ENCODE measurements around the gene GTPBP10. TPM values are rescaled to one million over a fixed set of nuclear protein-coding genes. Genes with fewer than 3 reads are reported as not detected.

GTPBP10 gene
- total RNA-seq, 1 donor from 2014 or later, result 9.4 TPM

- Histone ChIP-seq H3K9me3 (ENCODE audit: control insufficient read depth in 3 of 3, low read length in 3 of 3) (no peaks in the 10 kb centered on the region), H3K27me3 (ENCODE audit: control insufficient read depth in 3 of 3, insufficient read depth in 3 of 3, low read length in 3 of 3) (no peaks in the 10 kb centered on the region), H3K4me1 (ENCODE audit: control insufficient read depth in 3 of 3, insufficient read depth in 3 of 3, low read length in 3 of 3) (peaks cover 3 to 17% (median 12%) of the 10 kb centered on the region in 3 donors), H3K36me3 (ENCODE audit: control insufficient read depth in 3 of 3, insufficient read depth in 3 of 3, low read length in 3 of 3) (peaks cover 0 to 7% (median 6%) of the 10 kb centered on the region in 3 donors), H3K9ac (ENCODE audit: low read depth in 1 of 3, low read length in 3 of 3) (no peak overlapping the region), H3K4me3 (ENCODE audit: low read length in 3 of 3) (no peak overlapping the region), H3K27ac (ENCODE audit: low read depth, low read length) (no peak overlapping the region)
Observed at GRCh38 chr7:90401989-90402388, 55.5 kb downstream of the GTPBP10 start.

GRCh38 chr7:90402785-90403173, 56.3 kb downstream of the GTPBP10 start:
- Histone ChIP-seq H3K27me3 (ENCODE audit: control insufficient read depth in 3 of 3, insufficient read depth in 3 of 3, low read length in 3 of 3) (no peaks in the 10 kb centered on the region), H3K4me1 (ENCODE audit: control insufficient read depth in 3 of 3, insufficient read depth in 3 of 3, low read length in 3 of 3) (peaks cover 6 to 20% (median 17%) of the 10 kb centered on the region in 3 donors), H3K36me3 (ENCODE audit: control insufficient read depth in 3 of 3, insufficient read depth in 3 of 3, low read length in 3 of 3) (peaks cover 0 to 7% (median 6%) of the 10 kb centered on the region in 3 donors), H3K4me3 (ENCODE audit: low read length in 3 of 3) (peak overlapping the region; percentile 80 to 100 (median 94)), H3K9me3 (ENCODE audit: control insufficient read depth in 3 of 3, low read length in 3 of 3) (no peaks in the 10 kb centered on the region), H3K9ac (ENCODE audit: low read depth in 1 of 3, low read length in 3 of 3) (peak overlapping the region; percentile 87 to 98 (median 98)), H3K27ac (ENCODE audit: low read depth, low read length) (peak overlapping the region; percentile 99)

GRCh38 chr7:90403174-90404113, 56.9 kb downstream of the GTPBP10 start, which contains the start of gene CLDN12:
Gene CLDN12 (plus strand): TSS chr7:90403461. CDS start chr7:90412677, 9,216 bp downstream.
- no peaks in the 10 kb centered on the region for H3K9me3 ChIP-seq (ENCODE audit: control insufficient read depth in 3 of 3, low read length in 3 of 3)
- H3K4me3 ChIP-seq (ENCODE audit: low read length in 3 of 3), result peak within 1 kb of the TSS; percentile 80 to 100 (median 94)
- no peaks in the 10 kb centered on the region for H3K27me3 ChIP-seq (ENCODE audit: control insufficient read depth in 3 of 3, insufficient read depth in 3 of 3, low read length in 3 of 3)
- peaks cover 6 to 20% (median 17%) of the 10 kb centered on the region in 3 donors for H3K4me1 ChIP-seq (ENCODE audit: control insufficient read depth in 3 of 3, insufficient read depth in 3 of 3, low read length in 3 of 3)
- H3K27ac ChIP-seq (ENCODE audit: low read depth, low read length), result peak within 1 kb of the TSS; percentile 99
- H3K9ac ChIP-seq (ENCODE audit: low read depth in 1 of 3, low read length in 3 of 3), result peak within 1 kb of the TSS; percentile 87 to 98 (median 98)
- H3K36me3 ChIP-seq (ENCODE audit: control insufficient read depth in 3 of 3, insufficient read depth in 3 of 3, low read length in 3 of 3), result peaks cover 0 to 10% (median 6%) of the 10 kb centered on the region in 3 donors

- Histone ChIP-seq H3K36me3 (ENCODE audit: control insufficient read depth in 3 of 3, insufficient read depth in 3 of 3, low read length in 3 of 3) (peaks cover 2 to 17% (median 10%) of the 10 kb centered on the region in 3 donors), H3K4me1 (ENCODE audit: control insufficient read depth in 3 of 3, insufficient read depth in 3 of 3, low read length in 3 of 3) (peaks cover 6 to 23% (median 19%) of the 10 kb centered on the region in 3 donors), H3K27me3 (ENCODE audit: control insufficient read depth in 3 of 3, insufficient read depth in 3 of 3, low read length in 3 of 3) (no peaks in the 10 kb centered on the region), H3K9me3 (ENCODE audit: control insufficient read depth in 3 of 3, low read length in 3 of 3) (no peaks in the 10 kb centered on the region), H3K27ac (ENCODE audit: low read depth, low read length) (peak overlapping the region; percentile 99), H3K9ac (ENCODE audit: low read depth in 1 of 3, low read length in 3 of 3) (peak overlapping the region in 2 of 3 donors; percentile 42 to 77), H3K4me3 (ENCODE audit: low read length in 3 of 3) (peak overlapping the region; percentile 78 to 94 (median 80))
Observed at GRCh38 chr7:90404777-90405176, 58.3 kb downstream of the GTPBP10 start.

- Histone ChIP-seq H3K9ac (ENCODE audit: low read depth in 1 of 3, low read length in 3 of 3) (no peak overlapping the region), H3K27me3 (ENCODE audit: control insufficient read depth in 3 of 3, insufficient read depth in 3 of 3, low read length in 3 of 3) (no peaks in the 10 kb centered on the region), H3K9me3 (ENCODE audit: control insufficient read depth in 3 of 3, low read length in 3 of 3) (no peaks in the 10 kb centered on the region), H3K4me3 (ENCODE audit: low read length in 3 of 3) (no peak overlapping the region), H3K36me3 (ENCODE audit: control insufficient read depth in 3 of 3, insufficient read depth in 3 of 3, low read length in 3 of 3) (peaks cover 6 to 22% (median 20%) of the 10 kb centered on the region in 3 donors), H3K4me1 (ENCODE audit: control insufficient read depth in 3 of 3, insufficient read depth in 3 of 3, low read length in 3 of 3) (peaks cover 21 to 36% (median 23%) of the 10 kb centered on the region in 3 donors), H3K27ac (ENCODE audit: low read depth, low read length) (no peak overlapping the region)
Observed at GRCh38 chr7:90407484-90407821, 60.9 kb downstream of the GTPBP10 start.

GRCh38 chr7:90408142-90408541, 61.6 kb downstream of the GTPBP10 start:
- Histone ChIP-seq H3K27ac (ENCODE audit: low read depth, low read length) (no peak overlapping the region), H3K9me3 (ENCODE audit: control insufficient read depth in 3 of 3, low read length in 3 of 3) (no peaks in the 10 kb centered on the region), H3K4me1 (ENCODE audit: control insufficient read depth in 3 of 3, insufficient read depth in 3 of 3, low read length in 3 of 3) (peaks cover 18 to 42% (median 28%) of the 10 kb centered on the region in 3 donors), H3K9ac (ENCODE audit: low read depth in 1 of 3, low read length in 3 of 3) (no peak overlapping the region), H3K27me3 (ENCODE audit: control insufficient read depth in 3 of 3, insufficient read depth in 3 of 3, low read length in 3 of 3) (no peaks in the 10 kb centered on the region), H3K4me3 (ENCODE audit: low read length in 3 of 3) (no peak overlapping the region), H3K36me3 (ENCODE audit: control insufficient read depth in 3 of 3, insufficient read depth in 3 of 3, low read length in 3 of 3) (peaks cover 12 to 28% (median 27%) of the 10 kb centered on the region in 3 donors)

GRCh38 chr7:90409667-90410066, 63.2 kb downstream of the GTPBP10 start:
- Histone ChIP-seq H3K4me1 (ENCODE audit: control insufficient read depth in 3 of 3, insufficient read depth in 3 of 3, low read length in 3 of 3) (peaks cover 14 to 44% (median 28%) of the 10 kb centered on the region in 3 donors), H3K9me3 (ENCODE audit: control insufficient read depth in 3 of 3, low read length in 3 of 3) (no peaks in the 10 kb centered on the region), H3K9ac (ENCODE audit: low read depth in 1 of 3, low read length in 3 of 3) (no peak overlapping the region), H3K36me3 (ENCODE audit: control insufficient read depth in 3 of 3, insufficient read depth in 3 of 3, low read length in 3 of 3) (peaks cover 12 to 33% (median 27%) of the 10 kb centered on the region in 3 donors), H3K4me3 (ENCODE audit: low read length in 3 of 3) (no peak overlapping the region), H3K27me3 (ENCODE audit: control insufficient read depth in 3 of 3, insufficient read depth in 3 of 3, low read length in 3 of 3) (no peaks in the 10 kb centered on the region), H3K27ac (ENCODE audit: low read depth, low read length) (no peak overlapping the region)

GRCh38 chr7:90411510-90411909, 65.0 kb downstream of the GTPBP10 start:
- Histone ChIP-seq H3K4me1 (ENCODE audit: control insufficient read depth in 3 of 3, insufficient read depth in 3 of 3, low read length in 3 of 3) (peaks cover 6 to 33% (median 24%) of the 10 kb centered on the region in 3 donors), H3K4me3 (ENCODE audit: low read length in 3 of 3) (no peak overlapping the region), H3K27ac (ENCODE audit: low read depth, low read length) (no peak overlapping the region), H3K9ac (ENCODE audit: low read depth in 1 of 3, low read length in 3 of 3) (no peak overlapping the region), H3K9me3 (ENCODE audit: control insufficient read depth in 3 of 3, low read length in 3 of 3) (no peaks in the 10 kb centered on the region), H3K27me3 (ENCODE audit: control insufficient read depth in 3 of 3, insufficient read depth in 3 of 3, low read length in 3 of 3) (no peaks in the 10 kb centered on the region), H3K36me3 (ENCODE audit: control insufficient read depth in 3 of 3, insufficient read depth in 3 of 3, low read length in 3 of 3) (peaks cover 12 to 30% (median 24%) of the 10 kb centered on the region in 3 donors)

- H3K27me3 ChIP-seq (ENCODE audit: control insufficient read depth in 3 of 3, insufficient read depth in 3 of 3, low read length in 3 of 3), result no peaks in the 10 kb centered on the region
- peaks cover 12 to 30% (median 24%) of the 10 kb centered on the region in 3 donors for H3K36me3 ChIP-seq (ENCODE audit: control insufficient read depth in 3 of 3, insufficient read depth in 3 of 3, low read length in 3 of 3)
- H3K4me1 ChIP-seq (ENCODE audit: control insufficient read depth in 3 of 3, insufficient read depth in 3 of 3, low read length in 3 of 3), result peaks cover 6 to 25% (median 22%) of the 10 kb centered on the region in 3 donors
- no peak overlapping the region for H3K27ac ChIP-seq (ENCODE audit: low read depth, low read length)
- H3K9me3 ChIP-seq (ENCODE audit: control insufficient read depth in 3 of 3, low read length in 3 of 3), result no peaks in the 10 kb centered on the region
- H3K9ac ChIP-seq (ENCODE audit: low read depth in 1 of 3, low read length in 3 of 3), result peak overlapping the region in 1 of 3 donors; percentile 1
- no peak overlapping the region for H3K4me3 ChIP-seq (ENCODE audit: low read length in 3 of 3)
Observed at GRCh38 chr7:90412458-90413184, 66.1 kb downstream of the GTPBP10 start.

Measured in skeletal muscle tissue (tissue), 4 donors.